Left ventricle myocardium superior (tissue), 1 donor: ENCODE data around the gene NGLY1. TPM values are rescaled to one million over a fixed set of nuclear protein-coding genes. Genes with fewer than 3 reads are reported as not detected.

Experiments used
- ATAC-seq: fragments of 200-7000 bp; cut with Tn5 transposase; one replicate; pipeline ENCODE4 v1.9.1; 2020; ENCODE audit warnings: mild to moderate bottlenecking, moderate library complexity
- DNase-seq: peaks from one replicate; pipeline ENCODE4 v3.0.0-alpha.2; 2020
- intact Hi-C: fragments of 100-400 bp; cut with micrococcal nuclease; formaldehyde crosslinking; loops from one replicate; pipeline ENCODE4 v1.11.0; 2022
- total RNA-seq: library from RNA; stranded (reverse); fragmentation: NEBNext Ultra II Directional; extraction: Animal tissue kit (Norgen Biotek cat#: 25700); gene quantifications from one replicate; pipeline ENCODE4 v1.2.1, GENCODE V29; 2021
- donor health status: DM: no; HTN: yes; CAD: no; lungs with severe emphysema.

The NGLY1 gene
- total RNA-seq, 1 donor from 2014 or later, result 35.3 TPM

DNA sequence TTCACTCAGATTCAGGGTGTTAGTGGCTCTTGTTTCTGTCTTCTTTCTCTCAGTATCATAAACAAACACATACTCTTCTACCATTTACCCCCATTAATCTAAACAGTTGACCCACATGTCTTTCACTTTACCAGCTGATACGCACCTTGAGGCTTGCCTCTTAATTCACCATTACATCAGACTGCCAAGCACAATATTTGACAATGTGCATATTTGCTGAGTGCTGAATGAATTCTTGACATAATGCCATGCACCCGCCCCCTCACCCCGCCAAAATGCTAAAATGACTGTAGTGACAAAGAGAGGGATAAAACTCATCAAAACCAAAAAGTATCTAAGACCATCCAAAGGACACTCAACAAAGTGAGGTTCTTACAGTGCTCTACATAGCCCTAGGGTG is 57.4 kb downstream of the NGLY1 start:
- DNase-seq (no peak), ATAC-seq (no peak)
- intact Hi-C loops, result no loop called here

DNA sequence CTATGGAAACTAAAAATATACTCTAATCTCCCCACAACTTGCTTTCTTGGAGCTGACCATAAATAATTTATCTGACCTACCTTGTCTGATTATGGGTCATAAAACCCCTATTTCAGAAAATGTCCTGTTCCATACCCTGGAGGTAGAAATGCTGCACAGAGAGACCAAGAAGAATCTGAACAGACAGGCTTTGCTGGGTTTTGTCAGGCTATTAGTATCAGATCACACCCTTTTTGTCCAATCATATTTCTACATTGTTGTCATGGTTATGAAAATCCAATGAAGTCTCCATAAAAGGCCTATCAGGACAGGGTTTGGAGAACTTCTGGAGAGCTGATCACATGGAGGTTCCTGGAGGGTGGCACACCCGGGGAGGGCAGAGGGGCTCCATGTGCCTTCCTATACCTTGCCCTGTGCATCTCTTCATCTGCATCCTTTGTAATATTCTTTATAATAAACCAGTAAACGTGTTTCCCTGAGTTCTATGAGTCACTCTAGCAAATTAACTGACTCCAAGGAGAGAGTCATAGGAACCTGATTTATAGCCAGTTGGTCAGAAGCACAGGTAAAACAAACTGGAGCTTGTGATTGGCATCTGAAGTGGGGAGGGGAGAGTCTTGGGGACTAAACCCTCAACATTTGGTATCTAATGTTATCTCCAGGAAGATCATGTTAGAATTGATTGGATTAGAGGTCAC is 58.1 kb downstream of the NGLY1 start:
- DNase-seq (no peak), ATAC-seq (no peak)
- intact Hi-C loops, result no loop called here

DNA sequence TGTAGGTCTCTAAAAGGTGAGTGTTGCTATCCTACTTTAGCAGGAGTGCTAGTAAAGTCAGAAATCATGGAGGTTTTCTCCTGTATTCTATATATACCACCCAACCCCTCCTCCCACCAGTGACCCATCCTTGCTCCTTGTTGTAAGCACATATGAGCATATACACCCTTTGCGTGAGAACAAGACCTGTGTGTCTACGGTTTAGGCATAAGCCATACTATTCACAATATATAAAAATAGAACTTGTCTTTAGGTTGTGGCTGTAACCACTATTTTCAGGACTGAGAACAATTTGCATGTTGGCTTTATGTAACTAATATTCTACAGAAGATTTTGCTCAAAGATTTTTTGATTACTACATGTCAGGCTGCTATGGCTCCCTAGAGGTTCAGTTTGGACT is 59.4 kb downstream of the NGLY1 start:
- DNase-seq (no peak), ATAC-seq (no peak)
- intact Hi-C loops, result no loop called here

DNA sequence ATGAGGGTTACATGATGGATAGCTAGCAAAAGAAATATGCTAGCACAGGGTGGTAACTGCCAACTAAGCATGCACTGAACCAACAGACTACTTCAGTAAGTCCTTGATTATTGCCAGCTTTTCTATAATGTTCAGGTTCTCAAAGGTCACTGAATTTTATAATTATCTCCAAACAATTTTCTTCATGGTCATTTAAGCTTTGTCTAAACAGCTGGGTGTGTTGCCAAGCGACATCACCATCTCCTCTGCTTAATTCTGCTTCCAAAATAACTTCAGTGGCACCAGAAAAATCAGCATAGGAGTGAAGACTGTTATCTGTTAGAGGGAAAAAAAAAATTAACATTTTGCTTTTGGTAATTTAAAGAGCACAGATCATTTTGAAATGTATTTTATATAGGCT is 63.9 kb downstream of the NGLY1 start:
- DNase-seq, result no peak
- intact Hi-C loops, result no loop called here
- no peak for ATAC-seq

DNA sequence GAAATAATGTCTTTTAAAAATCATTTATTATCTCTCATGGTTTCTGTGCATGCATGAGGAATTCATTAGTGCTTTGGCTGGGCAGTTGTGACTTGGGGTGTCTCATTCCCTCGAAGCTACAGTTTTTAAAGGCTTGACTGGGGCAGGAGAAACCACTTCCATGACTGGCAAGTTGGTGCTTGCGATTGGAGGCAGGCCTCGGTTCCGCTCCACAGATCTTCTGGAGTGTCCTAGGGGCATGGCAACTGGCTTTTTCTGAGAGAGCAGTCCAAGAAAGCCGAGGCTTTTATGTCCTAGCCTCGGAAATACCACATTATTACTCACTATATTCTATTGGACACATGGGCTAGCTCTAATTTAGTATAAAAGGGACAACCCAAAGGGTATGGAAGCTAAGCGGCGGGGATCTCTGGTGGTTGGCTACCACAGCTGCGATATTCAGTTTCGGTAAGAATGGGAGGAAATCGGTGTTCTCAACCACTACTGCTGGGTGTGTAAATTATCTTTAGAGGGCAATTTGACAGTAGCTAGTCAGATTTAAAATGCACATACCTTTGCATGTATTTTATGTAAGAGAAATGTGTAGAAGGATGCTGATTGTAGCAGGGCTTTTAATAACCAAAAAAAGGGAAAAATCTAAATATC is 69.8 kb downstream of the NGLY1 start:
- DNase-seq (no peak), ATAC-seq (no peak)
- intact Hi-C loops, result no loop called here

DNA sequence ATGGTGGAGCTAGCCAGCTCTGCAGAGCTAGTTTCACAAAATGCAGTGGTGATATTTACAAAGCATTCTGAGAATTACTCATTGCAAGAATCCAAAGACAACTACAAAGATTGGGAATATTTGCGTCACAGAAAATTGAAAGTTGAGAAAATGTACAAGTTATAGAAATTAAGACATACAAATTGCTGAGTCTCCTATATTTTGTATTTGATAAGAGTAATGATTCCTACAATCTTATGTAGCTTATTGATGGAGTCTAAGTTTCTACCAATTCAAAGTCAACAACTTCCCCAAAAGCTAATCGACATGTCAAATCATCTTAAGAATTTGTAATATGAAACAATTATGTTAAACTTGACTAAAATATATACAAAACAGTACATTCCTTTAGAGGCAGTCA is 72.2 kb downstream of the NGLY1 start:
- ATAC-seq (no peak), DNase-seq (no peak)
- intact Hi-C loops, result no loop called here

DNA sequence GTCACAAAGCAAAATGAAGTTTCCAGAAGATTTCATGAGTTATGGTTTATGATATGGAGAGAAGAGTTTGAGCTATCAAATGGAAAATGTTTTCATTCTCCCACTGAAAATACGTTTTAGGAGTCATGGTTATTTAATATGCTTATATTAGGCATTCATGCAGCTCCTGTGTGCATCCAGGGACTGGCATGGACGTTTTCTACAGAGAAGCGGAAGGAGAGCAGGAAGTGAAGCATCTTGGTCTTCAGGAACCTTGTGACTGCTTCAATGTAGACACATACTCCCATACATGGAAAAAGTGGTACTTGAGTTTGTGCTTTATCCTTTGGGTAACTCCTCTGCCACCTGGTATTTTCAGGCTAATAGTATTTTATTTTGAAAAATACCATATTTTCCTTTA is 75.2 kb downstream of the NGLY1 start:
- DNase-seq (no peak), ATAC-seq (no peak)
- intact Hi-C loops, result no loop called here

DNA sequence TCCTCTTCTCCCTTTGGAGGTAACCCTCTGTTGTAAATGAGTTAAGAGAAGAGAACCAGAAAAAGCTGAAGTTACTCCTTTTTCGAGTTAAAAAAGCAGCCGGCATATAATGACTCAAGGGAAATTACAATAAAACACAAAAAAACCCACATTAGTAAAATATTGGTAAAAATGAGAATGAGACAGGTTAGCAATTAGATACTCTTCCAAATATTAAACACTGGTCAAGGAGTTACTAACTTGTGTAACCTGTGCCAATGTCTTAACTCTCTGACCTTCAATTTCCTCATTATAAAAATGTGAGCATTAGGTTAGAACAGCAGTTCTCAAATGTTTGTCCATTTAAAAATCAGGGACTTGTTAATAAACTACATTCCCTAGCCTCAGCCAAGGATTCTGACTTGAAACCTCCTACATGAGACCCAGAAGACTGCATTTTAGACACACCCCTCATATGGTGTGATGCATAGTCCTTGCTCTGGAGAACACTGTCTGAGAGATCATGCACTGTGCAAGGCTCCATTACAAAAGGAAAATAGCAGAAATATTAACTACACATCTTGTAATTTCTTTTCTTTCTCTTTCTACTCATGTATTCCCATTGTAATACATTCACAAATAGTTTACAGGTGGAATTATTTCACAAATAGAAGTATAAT is 75.8 kb downstream of the NGLY1 start:
- no peak for DNase-seq
- ATAC-seq, result no peak
- intact Hi-C loops, result no loop called here

DNA sequence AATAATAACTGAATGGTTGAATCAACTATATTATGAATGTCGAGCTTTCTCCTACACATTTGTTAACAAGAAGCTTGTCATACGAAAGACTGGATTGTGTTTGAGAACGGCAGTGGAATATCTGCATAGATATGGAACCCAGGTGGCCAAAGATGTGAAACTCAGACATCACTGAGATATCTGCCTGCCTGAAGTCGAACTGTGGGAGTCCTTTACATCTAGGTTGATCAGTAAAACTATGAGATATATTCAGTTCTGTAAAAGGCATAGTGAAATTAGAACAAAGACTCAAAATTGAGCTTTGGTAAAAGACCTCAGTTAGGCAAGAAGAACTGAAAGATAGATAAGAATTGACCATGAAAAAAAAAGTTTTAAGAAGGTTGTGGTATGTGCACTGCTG is 77.0 kb downstream of the NGLY1 start:
- intact Hi-C loops, result no loop called here
- DNase-seq (no peak), ATAC-seq (no peak)

DNA sequence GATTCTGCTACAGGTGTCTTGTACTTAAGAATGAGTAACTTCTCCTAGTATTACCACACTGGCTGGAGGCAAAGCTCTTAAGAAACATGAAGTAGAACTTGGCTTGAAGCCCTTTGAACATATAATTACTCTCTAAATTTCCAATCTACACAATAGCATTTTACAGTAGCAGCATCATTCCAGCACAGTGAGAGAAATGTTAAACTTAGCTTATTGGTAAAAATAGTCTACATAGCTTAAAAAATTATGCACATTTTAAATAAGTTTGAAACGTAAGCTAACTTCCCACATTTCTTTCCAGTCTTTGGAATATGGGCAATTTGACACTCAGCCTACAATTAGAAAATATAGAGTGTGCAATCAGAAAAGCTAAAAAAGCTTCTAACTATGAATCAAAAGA is 85.7 kb downstream of the NGLY1 start:
- intact Hi-C loops, result no loop called here
- ATAC-seq (no peak), DNase-seq (no peak)

DNA sequence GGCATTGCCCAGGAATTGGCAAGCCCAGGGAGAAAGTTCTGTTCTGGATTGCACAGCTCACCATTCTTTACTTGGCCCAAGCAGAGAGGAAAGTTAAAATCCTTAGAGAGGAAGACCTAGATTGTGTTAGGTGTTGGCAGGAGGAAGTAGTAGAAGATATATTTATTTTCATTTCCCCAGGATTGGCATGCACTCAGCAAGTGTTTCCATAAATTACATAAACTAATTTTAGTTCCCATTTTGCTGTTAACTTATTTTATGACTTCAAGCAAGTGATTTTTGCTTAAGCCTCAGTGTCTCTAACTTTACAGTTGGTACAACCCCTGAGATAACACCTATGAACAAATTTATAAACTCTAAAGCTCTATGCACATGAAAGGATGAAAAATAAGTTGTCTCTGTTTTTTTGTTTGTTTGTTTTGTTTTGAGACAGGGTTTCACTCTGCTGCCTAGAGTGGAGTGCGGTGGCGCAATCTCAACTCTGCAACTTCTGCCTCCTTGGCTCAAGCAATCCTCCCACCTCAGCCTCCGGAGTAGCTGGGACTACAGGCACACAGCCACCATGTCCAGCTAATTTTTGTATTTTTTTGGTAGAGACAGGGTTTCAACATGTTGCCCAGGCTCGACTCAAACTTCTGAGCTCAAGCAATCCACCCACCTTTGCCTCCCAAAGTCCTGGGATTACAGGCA is 87.4 kb downstream of the NGLY1 start:
- ATAC-seq (no peak), DNase-seq (no peak)
- intact Hi-C loops, result no loop called here

DNA sequence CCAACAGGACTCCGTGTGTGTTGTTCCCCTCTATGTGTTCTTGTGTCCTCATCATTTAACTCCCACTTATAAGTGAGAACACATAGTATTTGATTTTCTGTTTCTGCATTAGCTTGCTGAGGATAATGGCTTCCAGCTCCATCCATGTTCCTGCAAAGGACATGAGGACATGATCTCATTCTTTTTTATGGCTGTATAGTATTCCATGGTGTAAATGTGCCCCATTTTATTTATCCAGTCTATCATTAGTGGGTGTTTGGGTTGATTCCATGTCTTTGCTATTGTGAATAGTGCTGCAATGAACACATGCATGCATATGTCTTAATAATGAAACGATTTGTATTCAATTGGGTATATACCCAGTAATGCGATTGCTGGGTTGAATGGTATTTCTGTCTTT is 90.0 kb downstream of the NGLY1 start:
- ATAC-seq (no peak), DNase-seq (no peak)
- intact Hi-C loops, result no loop called here

DNA sequence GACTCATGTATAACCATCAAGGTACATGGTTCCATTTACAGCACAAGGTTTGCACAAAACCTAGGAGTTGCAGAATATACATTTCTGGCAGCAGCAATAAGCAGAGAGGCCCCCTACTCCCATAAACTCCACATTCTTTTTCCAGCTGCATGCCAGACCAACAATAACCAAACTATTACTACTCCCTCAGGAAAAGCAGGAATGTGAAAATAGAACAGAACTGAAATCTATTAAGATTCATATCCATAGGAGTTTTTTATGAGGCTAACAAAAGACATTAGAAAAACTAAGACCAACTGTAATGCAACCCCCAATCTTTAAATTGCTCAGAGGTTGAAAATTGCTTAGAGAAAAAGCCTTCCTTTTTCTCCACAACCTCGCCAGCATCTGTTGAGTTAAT is 90.9 kb downstream of the NGLY1 start:
- intact Hi-C loops, result no loop called here
- ATAC-seq, result no peak
- DNase-seq, result no peak

DNA sequence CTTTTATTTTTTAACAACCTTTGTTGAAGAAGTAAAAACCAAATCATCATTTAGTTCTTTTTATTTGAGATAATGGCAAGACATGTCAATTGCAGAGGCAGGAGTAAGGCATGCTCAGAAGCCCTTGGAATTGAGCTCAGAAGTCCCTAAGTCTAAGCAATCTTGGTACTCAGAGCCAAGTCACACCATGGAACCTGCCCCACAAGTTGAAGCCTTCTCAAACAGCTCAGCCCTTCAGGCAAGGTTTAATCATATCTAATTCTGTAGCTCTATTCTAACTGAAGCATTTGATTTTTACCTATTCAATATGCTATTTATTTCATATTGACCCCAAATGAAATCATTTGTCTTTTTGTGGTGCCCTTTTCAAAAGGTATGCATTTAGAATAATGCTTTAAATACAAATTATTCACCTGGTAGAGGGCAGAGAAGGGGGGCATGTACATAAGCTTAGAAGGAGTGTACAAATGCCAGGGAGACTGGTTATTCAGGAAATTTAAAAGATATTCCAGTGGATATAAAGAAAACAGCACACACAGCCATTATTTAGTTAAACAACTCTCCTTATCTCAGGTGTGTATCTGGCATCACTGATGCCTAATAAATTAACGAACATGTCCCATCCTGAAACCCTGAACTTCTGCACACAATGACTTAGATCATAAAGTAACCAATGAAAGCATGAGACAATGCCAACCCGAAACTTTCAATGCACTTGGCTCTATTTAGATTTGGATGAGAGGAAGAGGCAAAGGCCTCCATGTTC is 92.3 kb downstream of the NGLY1 start:
- no peak for DNase-seq
- no peak for ATAC-seq
- intact Hi-C loops, result no loop called here

DNA sequence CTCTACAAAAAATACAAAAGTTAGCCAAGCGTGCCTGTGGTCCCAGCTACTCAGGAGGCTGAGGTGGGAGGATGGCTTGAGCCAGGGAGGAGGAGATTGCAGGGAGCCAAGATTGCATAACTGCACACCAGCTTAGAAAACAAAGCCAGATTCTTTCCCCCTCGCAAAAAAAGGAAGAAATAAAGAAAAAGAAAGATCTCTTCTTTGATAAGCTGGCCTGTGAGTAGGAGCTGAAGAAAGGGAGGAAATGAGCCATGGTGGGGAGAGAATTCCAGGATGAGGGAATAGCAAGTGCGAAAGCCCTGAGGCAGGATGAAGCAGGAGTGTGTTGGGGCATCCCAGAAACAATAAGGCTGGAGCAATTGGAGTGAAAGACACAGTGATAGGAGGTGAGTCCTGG is 94.0 kb downstream of the NGLY1 start:
- DNase-seq, result no peak
- intact Hi-C loops, result no loop called here
- no peak for ATAC-seq

DNA sequence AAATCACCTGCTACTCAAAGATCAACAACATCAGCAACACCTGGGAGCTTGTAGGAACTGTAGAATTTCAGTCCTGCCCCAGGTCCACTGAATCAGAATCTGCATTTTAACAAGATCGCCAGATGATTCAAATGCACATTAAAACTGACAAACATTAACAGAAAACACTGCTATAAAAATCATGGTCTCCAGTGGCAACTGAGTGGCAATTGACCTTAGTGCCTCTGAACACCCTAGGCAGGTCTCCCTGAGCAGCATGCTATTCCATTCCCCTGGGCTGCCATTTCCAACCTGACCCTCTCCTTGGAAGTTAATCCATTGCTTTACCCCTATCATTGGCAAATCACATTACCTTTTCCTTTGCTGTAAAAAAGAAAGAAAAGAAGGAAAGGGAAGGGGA is 95.5 kb downstream of the NGLY1 start:
- intact Hi-C loops, result no loop called here
- DNase-seq (no peak), ATAC-seq (no peak)

DNA sequence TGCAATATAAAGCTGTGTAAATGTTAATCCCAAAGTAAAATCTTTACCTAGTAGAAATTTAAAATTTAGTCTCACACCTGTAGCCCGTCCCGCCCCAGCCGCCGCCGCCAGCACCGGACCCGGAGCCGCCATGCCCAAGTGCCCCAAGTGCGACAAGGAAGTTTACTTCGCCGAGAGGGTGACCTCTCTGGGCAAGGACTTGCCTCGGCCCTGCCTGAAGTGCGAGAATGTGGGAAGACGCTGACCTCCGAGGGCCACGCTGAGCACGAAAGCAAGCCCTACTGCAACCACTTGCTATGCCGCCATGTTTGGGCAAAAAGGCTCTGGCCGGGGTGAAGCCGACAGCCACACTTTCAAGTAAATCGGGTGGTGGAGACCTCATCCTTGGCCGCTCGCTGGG is 96.5 kb downstream of the NGLY1 start:
- no peak for ATAC-seq

DNA sequence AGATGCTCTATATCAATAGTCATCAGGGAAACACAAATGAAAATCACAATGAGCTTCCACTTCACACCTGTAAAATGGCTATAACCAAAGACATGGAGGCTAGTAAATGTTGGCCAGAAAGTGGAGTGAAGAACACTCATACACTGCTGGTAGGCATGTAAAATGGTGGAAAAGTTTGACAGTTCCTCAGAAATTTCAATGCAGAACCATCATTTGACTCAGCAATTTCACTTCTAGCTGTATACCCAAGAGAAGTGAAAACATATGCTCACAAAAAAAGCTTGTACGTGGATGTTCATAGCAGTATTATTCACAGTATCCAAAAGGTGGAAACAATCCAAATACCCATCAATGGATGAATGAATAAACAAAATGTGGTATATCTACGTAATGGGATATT is 99.4 kb downstream of the NGLY1 start:
- intact Hi-C loops, result no loop called here
- no peak for ATAC-seq

More for the DNA sequence above, 96.5 kb downstream of the NGLY1 start:
- intact Hi-C loops, result no loop called here
- no peak for DNase-seq

DNA sequence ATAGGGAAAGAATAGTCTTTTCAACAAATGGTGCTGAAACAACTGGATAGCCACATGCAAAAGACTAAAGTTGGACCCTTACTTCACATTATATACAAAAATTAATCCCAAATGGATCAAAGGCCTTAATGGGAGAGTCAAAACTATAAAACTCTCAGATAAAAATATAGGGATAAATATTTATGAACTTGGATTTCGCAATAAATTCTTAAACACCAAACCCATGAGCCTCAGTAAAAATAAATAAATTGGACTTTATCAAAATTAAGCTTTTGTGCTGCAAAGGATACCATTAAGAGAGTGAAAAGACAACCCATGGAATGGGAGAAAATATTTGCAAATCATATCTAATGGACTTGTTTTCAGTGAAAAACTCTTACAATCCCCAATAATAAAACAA is 99.8 kb downstream of the NGLY1 start:
- intact Hi-C loops, result no loop called here
- ATAC-seq, result no peak
- DNase-seq, result no peak

More for the DNA sequence above, 99.4 kb downstream of the NGLY1 start:
- DNase-seq, result no peak
